ENCODE results near the gene GUCD1. TPM values are rescaled to one million over a fixed set of nuclear protein-coding genes. Genes with fewer than 3 reads are reported as not detected.

GUCD1 gene
- total and polyA plus RNA-seq, 2 of the 8 experiments (the other 6 are each of a cell fraction or from before 2014, with no cell fraction given): 85.2 to 128 TPM

DNA sequence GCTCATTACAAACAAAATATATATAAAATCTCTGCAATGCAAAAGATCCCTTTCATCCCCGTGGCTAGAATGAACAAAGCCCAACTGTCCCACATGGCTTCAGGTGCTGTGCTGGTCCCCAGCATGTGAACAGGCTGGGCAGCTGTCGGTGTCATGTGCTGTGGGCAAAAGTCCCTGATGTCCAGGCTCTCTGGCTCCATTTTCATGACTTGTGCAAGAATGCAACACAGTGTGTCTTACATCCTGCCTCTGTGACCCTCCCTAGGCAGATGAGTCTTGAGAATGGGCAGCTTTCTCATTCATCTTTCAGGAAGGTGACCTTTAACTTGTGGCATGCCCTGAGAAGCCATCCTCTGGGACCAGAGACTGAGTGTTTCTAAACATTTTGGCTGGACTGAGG, 14.5 kb downstream of the GUCD1 start:
- Histone ChIP-seq H2BK120ac (replicated peaks; ENCODE audit: low read depth, low read length) (no peak overlapping the region), H3K27me3 (replicated peaks in 1 of 4; ENCODE audit: control insufficient read depth in 3 of 4, extremely low read depth in 1 of 4, insufficient read depth in 3 of 4, low read length in 3 of 4) (no peaks in the 10 kb centered on the region; a peak in 1 of 7 replicates), H2BK5ac (ENCODE audit: low read depth, low read length) (no peak overlapping the region), H4K91ac (replicated peaks; ENCODE audit: insufficient read length, low read length) (no peak overlapping the region), H2BK20ac (ENCODE audit: low read length) (no peak overlapping the region), H2AFZ (ENCODE audit: low read length) (no peak overlapping the region), H3K14ac (ENCODE audit: insufficient read length) (no peak overlapping the region), H3K4me1 (replicated peaks in 1 of 4; ENCODE audit: control insufficient read depth in 3 of 4, insufficient read depth in 4 of 4, low read length in 3 of 4) (no peaks in the 10 kb centered on the region), H3K56ac (replicated peaks; ENCODE audit: insufficient read length, low read depth, low read length) (no peak overlapping the region), H3K9ac (replicated peaks in 1 of 4; ENCODE audit: extremely low read depth in 1 of 4, low read depth in 3 of 4, low read length in 3 of 4) (no peak overlapping the region), H3K4ac (replicated peaks; ENCODE audit: insufficient read length, low read depth, low read length) (no peak overlapping the region), H3K36me3 (ENCODE audit: control insufficient read depth in 2 of 4, insufficient read depth in 4 of 4, low read length in 3 of 4) (peaks cover 14 to 39% (median 23%) of the 10 kb centered on the region in 4 experiments), H3K4me3 (ENCODE audit: extremely low read depth in 1 of 4, insufficient read depth in 2 of 4, low read depth in 3 of 4, low read length in 4 of 4) (no peak overlapping the region), H2BK12ac (ENCODE audit: low read depth, low read length) (no peak overlapping the region), H3K23ac (ENCODE audit: insufficient read length) (no peak overlapping the region), H3K27ac (ENCODE audit: low read depth, low read length) (no peak overlapping the region), H2BK15ac (ENCODE audit: low read length) (no peak overlapping the region), H2AK5ac (ENCODE audit: low read depth, low read length) (no peak overlapping the region), H3K18ac (ENCODE audit: extremely low read depth, low read length) (no peak overlapping the region), H3K4me2 (ENCODE audit: insufficient read depth in 1 of 2, low read depth in 2 of 2, low read length in 2 of 2) (no peak overlapping the region), H3K79me2 (ENCODE audit: control insufficient read depth in 1 of 2, insufficient read depth in 2 of 2, low read length in 2 of 2) (no peaks in the 10 kb centered on the region), H4K8ac (ENCODE audit: extremely low read depth, insufficient read depth, low read length) (no peak overlapping the region), H3K9me3 (ENCODE audit: insufficient read depth in 2 of 2, low read depth in 1 of 2, low read length in 1 of 2) (no peaks in the 10 kb centered on the region), H3K79me1 (ENCODE audit: low read depth, low read length) (no peaks in the 10 kb centered on the region), H4K5ac (ENCODE audit: insufficient read length, low read depth, low read length) (no peak overlapping the region), H3K23me2 (ENCODE audit: low read depth, low read length) (no peaks in the 10 kb centered on the region), H4K20me1 (replicated peaks in 1 of 2; ENCODE audit: control insufficient read depth in 1 of 2, insufficient read depth in 2 of 2, low read length in 2 of 2) (peaks cover 0 to 8% of the 10 kb centered on the region in 2 experiments)
- 87% methylated on average over 2 of the region's 2 CpGs; no CpG with 5 or more reads in 1 of the 2 experiments for WGBS, 2 experiments (ENCODE audit: extremely low coverage in 1 of 2, insufficient coverage in 1 of 2, insufficient read length in 1 of 2, insufficient replicate concordance in 2 of 2, low coverage in 1 of 2, low lambda C conversion rate in 2 of 2, missing lambda C conversion rate in 1 of 2)
- FAIRE-seq (no peak), DNase-seq (ENCODE audit: low read depth in 1 of 2, low spot score in 2 of 2) (no peak)
- POLR2A ChIA-PET (ENCODE audit: partially characterized antibody): interaction anchor here (0.5 to 1.9 kb wide), 4 partner anchors 10 to 135 kb away, joined by 3 to 13 read pairs (median 3); partner anchors contain the start of genes GUCD1, LRRC75B and SNRPD3
- CTCF ChIA-PET (ENCODE audit: partially characterized antibody): interaction anchor here (1.2 to 2.2 kb wide), 5 partner anchors 9 to 119 kb away, joined by 3 to 11 read pairs (median 5); no protein-coding TSS in a partner anchor
- TF ChIP-seq CREB1 (IDR thresholded peaks at IDR 0.05): no peak
- TF ChIP-seq RBBP5 (IDR thresholded peaks at IDR 0.05; ENCODE audit: borderline replicate concordance, low read depth, low read length): no peak
- no peak for TF ChIP-seq SP4 (IDR thresholded peaks at IDR 0.05; ENCODE audit: low read length)
- TF ChIP-seq MAFK (IDR thresholded peaks at IDR 0.05; ENCODE audit: low read depth, low read length): no peak
- no peak for TF ChIP-seq ASH2L (IDR thresholded peaks at IDR 0.05; ENCODE audit: low read length)
- TF ChIP-seq SRF (IDR thresholded peaks at IDR 0.05; ENCODE audit: low read depth, low read length): no peak
- TF ChIP-seq SP1 (IDR thresholded peaks at IDR 0.05; ENCODE audit: low read depth, low read length): no peak
- TF ChIP-seq BCL11A (IDR thresholded peaks at IDR 0.05; ENCODE audit: low read depth in 2 of 2, low read length in 2 of 2): no peak
